ENCODE measurements around the gene TRMU. TPM values are rescaled to one million over a fixed set of nuclear protein-coding genes. Genes with fewer than 3 reads are reported as not detected.

The TRMU gene
- total and polyA plus RNA-seq, 2 of the 4 experiments (the other 2 are of a cell fraction) = 19.0 to 36.4 TPM

DNA sequence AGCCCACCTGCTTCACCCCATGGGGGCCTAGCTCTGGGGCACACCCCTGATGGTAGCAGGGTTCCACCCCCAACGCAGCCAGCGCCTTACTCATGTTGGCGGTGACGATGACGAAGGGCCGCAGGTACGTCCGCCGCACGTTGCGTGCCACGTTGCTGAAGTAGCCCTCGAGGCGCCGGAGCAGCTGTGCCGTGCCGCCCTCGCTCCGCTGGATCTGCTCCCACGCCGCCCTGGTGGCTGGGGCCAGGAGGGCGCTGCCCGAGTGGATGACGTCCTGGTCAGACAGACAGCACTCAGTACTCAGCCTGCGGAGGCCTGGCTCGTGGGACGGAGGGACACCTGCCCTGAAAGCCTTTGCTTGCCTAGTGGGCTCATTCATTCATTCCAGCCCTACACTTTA is 50.8 kb downstream of the TRMU start:
- Histone ChIP-seq H2AK5ac (ENCODE audit: low read depth, low read length) (no peak overlapping the region), H3K9me1 (ENCODE audit: insufficient read depth, low read length) (no peaks in the 10 kb centered on the region), H3K56ac (ENCODE audit: extremely low read depth, insufficient read depth, low read length) (no peak overlapping the region), H2BK15ac (ENCODE audit: low read depth, low read length) (no peak overlapping the region), H2BK5ac (ENCODE audit: low read depth, low read length, poor library complexity, severe bottlenecking) (no peak overlapping the region), H3K4me1 (ENCODE audit: control insufficient read depth, insufficient read depth, low read length) (no peaks in the 10 kb centered on the region), H2AFZ (replicated peaks; ENCODE audit: low read length, poor library complexity) (no peak overlapping the region), H3K23ac (ENCODE audit: low read depth, low read length) (no peak overlapping the region), H3K9me3 (ENCODE audit: control insufficient read depth, insufficient read depth, low read length) (no peaks in the 10 kb centered on the region), H4K5ac (ENCODE audit: low read depth, low read length) (no peak overlapping the region), H3K79me1 (ENCODE audit: low read depth in 1 of 2, low read length in 2 of 2) (no peaks in the 10 kb centered on the region), H2AK9ac (replicated peaks; ENCODE audit: low read depth, low read length, poor library complexity) (no peak overlapping the region), H3K4ac (ENCODE audit: low read depth, low read length) (no peak overlapping the region), H3K36me3 (ENCODE audit: control insufficient read depth, insufficient read depth, low read length) (no peaks in the 10 kb centered on the region), H3K4me3 (ENCODE audit: insufficient read depth, low read depth, low read length) (no peak overlapping the region), H3K4me2 (ENCODE audit: low read depth, low read length) (no peak overlapping the region), H2BK20ac (ENCODE audit: low read depth, low read length) (no peak overlapping the region), H4K8ac (ENCODE audit: low read depth in 2 of 2, low read length in 2 of 2) (no peak overlapping the region), H3K27me3 (ENCODE audit: control insufficient read depth, insufficient read depth, low read length) (no peaks in the 10 kb centered on the region; the same call in 1 of the 2 replicates), H4K20me1 (ENCODE audit: insufficient read depth, low read length) (no peaks in the 10 kb centered on the region), H4K91ac (ENCODE audit: insufficient read depth, low read depth, low read length) (no peak overlapping the region), H3K18ac (ENCODE audit: low read depth, low read length) (no peak overlapping the region), H3K14ac (replicated peaks; ENCODE audit: low read depth, low read length) (no peak overlapping the region), H3K27ac (ENCODE audit: insufficient read depth, low read length) (no peak overlapping the region), H3K9ac (ENCODE audit: low read depth, low read length) (no peak overlapping the region), H2BK120ac (ENCODE audit: low read depth, low read length) (no peak overlapping the region)
- 95% methylated on average over 17 of the region's 27 CpGs; no CpG with 5 or more reads in 1 of the 2 experiments for WGBS, 2 experiments (ENCODE audit: extremely low coverage in 2 of 2, insufficient read length in 1 of 2)
- no peak for DNase-seq
- ChIA-PET CTCF (interaction anchor here (1.4 kb wide), 1 partner anchor 19 kb away, joined by 5 read pairs; no protein-coding TSS in a partner anchor), POLR2A (ENCODE audit: unreplicated experiment) (no interaction called here)
- BruUV-seq (replicated peaks) = no TSS peak
- in situ Hi-C loops (cut with MboI; ENCODE audit: low sequenced_read_pairs) (no loop called here), intact Hi-C loops (cut with micrococcal nuclease) (no loop called here), dilution Hi-C loops (cut with HindIII; ENCODE audit: low sequenced_read_pairs, unreplicated experiment) (no loop called here)
- TF ChIP-seq SMC3 (IDR thresholded peaks at IDR 0.05; ENCODE audit: low read depth, low read length) = no peak
- no peak for TF ChIP-seq RAD21 (IDR thresholded peaks at IDR 0.05; ENCODE audit: low read length)
- TF ChIP-seq CTCF (conservative IDR thresholded peaks at IDR 0.05; ENCODE audit: low read depth, low read length) = no peak
- no peak for TF ChIP-seq RFX5 (IDR thresholded peaks at IDR 0.05; ENCODE audit: low read depth, low read length)
- no peak for TF ChIP-seq CHD1 (IDR thresholded peaks at IDR 0.05; ENCODE audit: low read depth, low read length)
- TF ChIP-seq BHLHE40 (IDR thresholded peaks at IDR 0.05; ENCODE audit: low read depth, low read length) = no peak
- TF ChIP-seq MXI1 (IDR thresholded peaks at IDR 0.05; ENCODE audit: borderline replicate concordance, low read depth, low read length) = no peak
- no peak for TF ChIP-seq MAZ (IDR thresholded peaks at IDR 0.05; ENCODE audit: borderline replicate concordance, low read depth, low read length)
- TF ChIP-seq MAFK (IDR thresholded peaks at IDR 0.05; ENCODE audit: low read depth, low read length) = no peak
- no peak for TF ChIP-seq FOS (IDR thresholded peaks at IDR 0.05; ENCODE audit: low read depth, low read length)
- no peak for TF ChIP-seq POLR2A (IDR thresholded peaks at IDR 0.05; ENCODE audit: low read depth, low read length)
- no peak for TF ChIP-seq RCOR1 (IDR thresholded peaks at IDR 0.05; ENCODE audit: insufficient replicate concordance, low read length)
- TF ChIP-seq, protein P1, sequence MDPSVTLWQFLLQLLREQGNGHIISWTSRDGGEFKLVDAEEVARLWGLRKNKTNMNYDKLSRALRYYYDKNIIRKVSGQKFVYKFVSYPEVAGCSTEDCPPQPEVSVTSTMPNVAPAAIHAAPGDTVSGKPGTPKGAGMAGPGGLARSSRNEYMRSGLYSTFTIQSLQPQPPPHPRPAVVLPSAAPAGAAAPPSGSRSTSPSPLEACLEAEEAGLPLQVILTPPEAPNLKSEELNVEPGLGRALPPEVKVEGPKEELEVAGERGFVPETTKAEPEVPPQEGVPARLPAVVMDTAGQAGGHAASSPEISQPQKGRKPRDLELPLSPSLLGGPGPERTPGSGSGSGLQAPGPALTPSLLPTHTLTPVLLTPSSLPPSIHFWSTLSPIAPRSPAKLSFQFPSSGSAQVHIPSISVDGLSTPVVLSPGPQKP (IDR thresholded peaks at IDR 0.05; ENCODE audit: borderline replicate concordance, low read depth, low read length) = no peak
- no peak for TF ChIP-seq CEBPB (IDR thresholded peaks at IDR 0.05; ENCODE audit: low read depth, low read length)
- TF ChIP-seq USF2 (IDR thresholded peaks at IDR 0.05; ENCODE audit: low read depth, low read length) = no peak
- no peak for TF ChIP-seq NFE2L2 (IDR thresholded peaks at IDR 0.05; ENCODE audit: low read depth, low read length)
- no peak for ATAC-seq (ENCODE audit: low read depth)
